EL (cell line): ENCODE data around the gene PFAS.
"Not testable (repeated sequence)": the region's sequence is repeated elsewhere in the genome, so short reads cannot be mapped to it uniquely, and the experiment has no call there.

Experiments
- DNase-seq: peaks from one replicate; pipeline ENCODE4 v3.0.0-alpha.2; 2016

PFAS gene

GRCh38 chr17:8248751-8249607 lies at the start of gene PFAS:
PFAS (plus strand) TSS chr17:8249289; CDS start chr17:8253938, 4,649 bp downstream.
- peak; percentile 91 for DNase-seq

DNA sequence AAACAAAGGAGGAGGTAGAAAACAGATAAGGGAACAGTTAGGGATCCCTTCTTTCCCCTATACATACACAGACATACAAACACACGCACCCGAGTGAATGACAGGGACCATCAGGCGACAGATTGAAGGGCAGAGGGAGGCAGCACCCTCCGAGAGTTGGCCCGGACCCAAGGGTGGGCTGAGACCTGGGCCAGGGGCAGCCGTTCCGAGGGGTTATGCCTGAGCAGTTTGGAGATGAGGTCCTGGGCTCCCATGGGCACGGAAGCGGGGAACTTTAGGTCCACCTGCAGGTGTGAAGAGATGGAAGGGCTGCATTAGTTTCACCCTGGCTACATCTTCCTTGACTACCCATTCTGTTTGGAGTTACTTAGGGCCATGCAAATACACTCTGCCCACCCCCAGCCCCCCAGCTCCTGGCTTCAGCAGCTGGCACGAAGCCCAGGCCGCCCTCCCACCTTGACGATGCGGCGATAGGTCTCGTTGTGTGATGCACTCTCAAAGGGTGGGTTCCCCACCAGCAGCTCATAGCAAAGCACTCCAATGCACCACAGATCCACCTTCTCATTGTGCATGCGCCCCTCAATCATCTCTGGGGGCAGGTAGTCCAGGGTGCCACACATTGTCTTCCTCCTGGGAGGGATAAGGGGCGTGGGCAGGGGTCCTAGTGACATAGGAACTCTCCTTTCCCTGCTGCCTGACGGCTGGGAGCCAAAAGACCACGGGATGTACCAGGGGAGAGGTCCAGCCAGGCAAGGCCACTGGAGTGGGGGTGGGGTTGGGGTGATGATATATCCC lies 44.1 kb upstream of the PFAS start:
- no peak for DNase-seq

DNA sequence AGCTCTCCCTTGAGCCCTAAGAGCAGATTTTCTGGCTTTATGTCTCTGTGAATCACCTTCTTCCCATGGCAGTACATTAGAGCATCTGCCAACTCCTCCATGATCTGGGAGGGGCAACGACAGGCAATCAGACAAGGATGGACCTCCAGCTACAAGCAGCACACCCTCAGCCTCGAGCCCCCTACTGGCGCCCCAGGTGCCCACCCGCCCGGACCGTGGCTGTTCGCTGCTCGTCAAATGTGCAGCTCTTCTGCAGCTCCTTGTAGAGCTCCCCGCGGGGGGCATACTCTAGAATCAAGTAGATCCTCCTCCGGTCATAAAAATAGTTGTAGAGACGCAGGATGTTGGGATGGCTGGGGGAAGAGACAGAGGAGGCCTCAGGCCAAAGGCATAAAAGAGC lies 42.6 kb upstream of the PFAS start:
- no peak for DNase-seq

GRCh38 chr17:8209907-8210760 lies 39.0 kb upstream of the PFAS start, which contains the start of gene AURKB:
AURKB (minus strand) TSS chr17:8210575; CDS start chr17:8210224, 351 bp downstream.
- peak; percentile 98 for DNase-seq

DNA sequence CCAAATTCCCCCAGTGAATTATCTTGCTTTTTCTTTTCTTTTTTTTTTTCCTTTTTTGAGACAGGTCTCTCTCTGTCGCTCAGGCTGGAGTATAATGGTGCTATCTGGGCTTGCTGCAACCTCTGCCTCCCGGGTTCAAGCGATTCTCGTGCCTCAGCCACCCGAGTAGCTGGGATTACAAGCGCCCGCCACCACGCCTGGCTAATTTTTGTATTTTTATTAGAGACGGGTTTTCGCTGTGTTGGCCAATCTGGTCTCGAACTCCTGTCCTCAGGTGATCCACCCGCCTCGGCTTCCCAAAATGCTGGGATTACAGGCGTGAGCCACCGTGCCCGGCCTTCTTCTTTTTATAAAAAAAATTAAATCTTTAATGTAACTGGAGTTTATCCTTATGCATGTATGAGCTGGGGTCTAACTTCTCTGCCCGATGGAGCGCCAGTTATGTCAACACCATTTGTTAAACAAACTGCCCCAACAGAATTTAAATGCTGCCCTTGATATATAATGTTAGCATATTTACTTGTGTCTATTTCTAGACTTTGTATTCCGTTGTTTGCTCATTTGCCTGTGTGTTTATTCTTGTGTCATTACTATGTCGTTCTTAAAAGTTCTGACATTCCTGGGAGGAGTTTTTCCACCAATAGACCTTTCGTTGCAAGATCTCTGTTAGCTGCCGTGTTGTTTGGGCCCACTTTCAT lies 38.2 kb upstream of the PFAS start:
- DNase-seq = no peak

DNA sequence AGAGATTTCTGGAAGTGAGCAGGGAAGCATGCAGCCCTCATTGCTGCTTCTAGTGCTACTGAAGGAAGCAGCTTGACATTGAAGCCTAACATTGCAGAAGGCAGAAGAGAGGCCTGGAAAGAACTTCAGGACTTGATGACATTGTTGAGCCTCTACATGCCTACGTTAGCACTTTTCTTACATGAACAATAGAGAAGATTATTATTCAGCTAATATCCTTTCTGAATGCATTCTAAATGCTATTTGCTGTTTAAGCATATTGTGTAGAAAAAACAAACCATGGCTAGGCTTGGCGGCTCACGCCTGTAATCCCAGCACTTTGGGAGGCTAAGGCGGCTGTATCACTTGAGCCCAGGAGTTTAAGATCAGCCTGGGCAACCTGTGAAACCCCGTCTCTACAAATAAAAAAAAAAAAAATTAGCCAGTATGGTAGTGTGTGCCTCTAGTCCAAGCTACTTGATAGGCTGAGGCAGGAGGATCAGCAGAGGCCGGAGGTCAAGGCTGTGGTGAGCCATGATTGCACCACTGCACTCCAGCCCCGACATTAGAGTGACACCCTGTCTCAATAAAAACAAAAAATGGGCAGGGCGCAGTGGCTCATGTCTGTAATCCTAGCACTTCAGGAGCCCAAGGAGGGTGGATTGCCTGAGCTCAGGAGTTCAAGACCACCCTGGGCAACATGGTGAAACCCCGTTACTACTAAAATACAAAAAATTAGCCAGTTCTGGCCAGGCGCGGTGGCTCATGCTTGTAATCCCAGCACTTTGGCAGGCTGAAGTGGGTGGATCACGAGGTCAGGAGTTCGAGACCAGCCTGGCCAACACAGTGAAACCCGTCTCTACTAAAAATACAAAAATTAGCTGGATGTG lies 36.5 kb upstream of the PFAS start:
- DNase-seq = peak; percentile 42

GRCh38 chr17:8214000-8214399 lies 35.1 kb upstream of the PFAS start:
- not testable (repeated sequence) for DNase-seq

DNA sequence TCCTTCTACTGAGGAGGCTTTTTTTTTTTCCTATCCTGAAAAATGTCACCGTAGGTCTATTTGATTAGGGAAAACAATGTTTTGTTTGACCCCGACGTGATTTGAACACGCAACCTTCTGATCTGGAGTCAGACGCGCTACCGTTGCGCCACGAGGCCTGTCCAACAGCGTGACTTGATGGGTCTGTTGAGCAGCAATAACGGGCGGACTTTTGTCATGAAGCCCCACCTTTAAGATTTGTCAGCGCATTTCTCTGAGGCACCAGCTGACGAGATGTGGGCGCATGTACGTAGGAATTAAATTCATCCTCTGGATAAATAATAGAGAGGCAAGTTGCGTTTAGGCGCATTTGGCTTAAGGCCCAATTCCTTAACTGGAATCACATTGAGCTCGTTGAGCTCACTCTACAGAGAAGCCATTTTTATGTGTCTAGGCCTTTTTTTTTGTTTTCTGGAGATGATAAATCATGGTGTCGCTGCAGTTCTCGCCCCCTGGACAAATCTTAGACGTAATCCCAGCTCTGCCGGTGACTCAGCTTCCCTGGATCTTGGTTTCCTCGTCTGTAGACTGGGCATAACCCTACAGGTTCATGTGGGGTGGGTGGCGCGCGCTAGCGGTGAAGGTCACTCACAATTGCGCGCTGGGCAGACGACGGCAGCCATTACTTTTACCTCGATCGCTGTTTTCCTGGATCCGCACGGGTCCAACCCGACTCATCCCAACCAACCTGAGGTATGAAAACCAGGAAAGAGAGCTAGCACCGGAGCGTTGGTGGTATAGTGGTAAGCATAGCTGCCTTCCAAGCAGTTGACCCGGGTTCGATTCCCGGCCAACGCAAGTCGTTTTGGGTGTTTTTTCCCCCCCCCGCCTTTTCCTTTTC lies 28.1 kb upstream of the PFAS start:
- DNase-seq = peak; percentile 93

DNA sequence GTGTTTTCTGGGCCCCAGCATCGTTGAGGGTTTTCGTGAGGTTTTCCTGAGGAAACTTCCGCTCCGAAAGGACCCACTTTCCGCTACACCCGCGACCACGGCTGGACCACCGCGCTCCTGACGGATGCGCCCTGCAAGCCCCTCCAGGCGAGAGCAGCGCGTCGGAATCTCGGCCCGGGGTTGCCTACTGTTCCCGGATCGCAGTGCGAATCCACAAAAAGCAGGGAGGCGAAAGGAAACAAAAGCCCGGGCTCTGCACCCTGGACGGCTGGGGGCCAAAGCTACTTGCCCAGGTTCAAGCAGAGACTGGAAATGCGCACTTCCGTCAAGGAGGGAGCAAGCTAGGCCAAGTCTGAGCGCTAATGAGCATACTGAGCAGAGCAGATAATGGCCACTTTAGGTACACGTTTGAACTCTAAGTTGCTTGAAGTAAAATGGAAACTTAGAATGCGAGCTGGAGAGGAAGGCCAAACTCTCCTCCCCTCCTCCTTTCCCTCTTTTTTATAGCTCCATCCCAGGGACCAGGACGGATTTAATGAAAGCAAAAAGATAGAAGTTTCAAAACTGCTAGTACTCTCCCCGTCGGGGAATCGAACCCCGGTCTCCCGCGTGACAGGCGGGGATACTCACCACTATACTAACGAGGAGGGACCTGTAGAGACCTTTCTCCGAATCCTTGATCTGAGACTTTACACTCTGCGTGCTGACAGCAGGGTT lies 27.3 kb upstream of the PFAS start:
- peak; percentile 92 for DNase-seq

GRCh38 chr17:8222380-8222629 lies 26.8 kb upstream of the PFAS start:
- DNase-seq = no peak

- peak; percentile 98 for DNase-seq
Observed at GRCh38 chr17:8222630-8223355, 26.3 kb upstream of the PFAS start.

GRCh38 chr17:8223356-8224126 lies 25.5 kb upstream of the PFAS start:
- DNase-seq = peak; percentile 68

- no peak for DNase-seq
Observed at GRCh38 chr17:8224891-8225812, 23.9 kb upstream of the PFAS start.

GRCh38 chr17:8225813-8226535 lies 23.1 kb upstream of the PFAS start:
- peak; percentile 89 for DNase-seq

DNA sequence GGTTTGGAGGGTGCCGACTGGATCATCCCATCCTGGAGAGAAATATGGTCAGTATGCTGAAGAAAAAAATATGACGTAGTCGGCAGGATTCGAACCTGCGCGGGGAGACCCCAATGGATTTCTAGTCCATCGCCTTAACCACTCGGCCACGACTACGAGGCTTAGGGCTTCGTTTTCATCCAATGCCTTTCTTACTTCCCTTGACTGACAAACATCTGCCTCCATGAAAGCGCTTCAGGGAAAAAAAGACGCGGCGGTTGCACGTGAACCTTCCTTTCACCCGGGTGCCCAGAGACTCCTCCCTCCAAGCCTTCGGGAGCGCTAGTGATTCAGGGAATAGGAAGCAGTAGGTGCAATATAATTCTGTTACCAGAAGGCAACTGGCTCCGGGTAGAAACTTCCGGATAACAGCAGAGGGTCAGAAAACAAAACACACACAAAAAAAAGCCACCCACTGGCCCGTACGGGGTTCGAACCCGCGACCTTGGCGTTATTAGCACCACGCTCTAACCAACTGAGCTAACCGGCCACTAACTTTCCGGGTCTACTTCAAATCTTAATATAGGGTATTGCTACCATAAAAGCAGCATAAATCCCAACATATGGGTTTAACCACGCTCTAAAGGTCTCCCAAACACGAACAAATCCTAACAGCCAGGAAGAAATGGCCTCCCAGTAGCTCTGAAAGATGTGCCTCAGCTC lies 22.4 kb upstream of the PFAS start:
- DNase-seq = peak; percentile 95

GRCh38 chr17:8227238-8227581 lies 21.9 kb upstream of the PFAS start:
- DNase-seq = no peak
